PC-9 (cell line): Measurements from ENCODE around the gene PACRG. TPM values are rescaled to one million over a fixed set of nuclear protein-coding genes. Genes with fewer than 3 reads are reported as not detected.
A peak's percentile ranks its signal among the peaks of the same experiment; 100 is the strongest.

ENCODE experiments used
- BruUV-seq: library from RNA; stranded (reverse); fragments of 400-500 nt; replicated peaks from 2 replicates; lab custom pipeline; 2021; lab: Mats Ljungman, UMichigan
- CTCF ChIA-PET: fragments of 300-600 bp; sonication (Branson Sonifier 250); formaldehyde crosslinking; loops from one replicate; lab custom pipeline; 2022; ENCODE audit warnings: antibody characterized with exemption; lab: Charles Lee
- POLR2A ChIA-PET: fragments of 300-600 bp; sonication (Branson Sonifier 250); formaldehyde crosslinking; loops from one replicate; lab custom pipeline; 2022; ENCODE audit warnings: antibody characterized with exemption; ENCODE audit not compliant: unreplicated experiment; lab: Charles Lee
- DNase-seq, 2 experiments: peaks; one replicate each; pipeline versions ENCODE4 v3.0.0 to v3.0.0-alpha.2; 2015 to 2022; ENCODE audit warnings: mixed read lengths in 1 of 2
- H2AFZ ChIP-seq: fragments of 200-600 bp; sonication (generic); 2 replicates; pipeline ENCODE4 v1.8.1; 2017; ENCODE audit warnings: antibody characterized with exemption
- H3F3A ChIP-seq: fragments of 200-600 bp; sonication (generic); 2 replicates; pipeline ENCODE4 v1.8.1; 2017; ENCODE audit warnings: antibody characterized with exemption, mild to moderate bottlenecking, low read depth; ENCODE audit not compliant: insufficient read depth
- H3K27ac ChIP-seq: fragments of 200-600 bp; sonication (generic); 2 replicates; pipeline ENCODE4 v1.6.1; 2016; ENCODE audit warnings: mixed run types
- H3K27me3 ChIP-seq: fragments of 200-600 bp; sonication (generic); 2 replicates; pipeline ENCODE4 v1.6.1; 2016; ENCODE audit warnings: low read depth, mixed run types; ENCODE audit not compliant: insufficient read depth
- H3K36me3 ChIP-seq: fragments of 200-600 bp; sonication (generic); 2 replicates; pipeline ENCODE4 v1.6.1; 2016; ENCODE audit warnings: low read depth, mixed run types
- H3K4me1 ChIP-seq: fragments of 200-600 bp; sonication (generic); replicated peaks from 2 replicates; pipeline ENCODE4 v1.6.1; 2016; ENCODE audit warnings: mixed run types; ENCODE audit not compliant: insufficient read depth
- H3K4me2 ChIP-seq: fragments of 200-600 bp; sonication (generic); 2 replicates; pipeline ENCODE4 v1.6.1; 2017; ENCODE audit warnings: mixed run types
- H3K4me3 ChIP-seq: fragments of 200-600 bp; sonication (generic); 2 replicates; pipeline ENCODE4 v1.6.1; 2016; ENCODE audit warnings: mixed run types
- H3K79me2 ChIP-seq: fragments of 200-600 bp; sonication (generic); 2 replicates; pipeline ENCODE4 v1.6.1; 2017; ENCODE audit warnings: low read depth, mixed run types
- H3K9me2 ChIP-seq: fragments of 200-600 bp; sonication (generic); 2 replicates; pipeline ENCODE4 v1.8.1; 2017; ENCODE audit warnings: mild to moderate bottlenecking; ENCODE audit not compliant: insufficient read depth
- H3K9me3 ChIP-seq: fragments of 200-600 bp; sonication (generic); 2 replicates; pipeline ENCODE4 v1.8.1; 2016; ENCODE audit warnings: low read depth; ENCODE audit not compliant: insufficient read depth
- H4K20me1 ChIP-seq: fragments of 200-600 bp; sonication (generic); 2 replicates; pipeline ENCODE4 v1.8.1; 2017; ENCODE audit not compliant: insufficient read depth
- EZH2 ChIP-seq: fragments of 200-600 bp; sonication (generic); IDR thresholded peaks from 2 replicates; pipeline ENCODE4 v1.8.0; 2017; ENCODE audit warnings: antibody characterized with exemption, low read depth
- intact Hi-C: fragments of 100-400 bp; cut with micrococcal nuclease; formaldehyde crosslinking; loops from one replicate; pipeline ENCODE4 v1.10.0; 2022; ENCODE audit not compliant: unreplicated experiment
- total RNA-seq: library from RNA; stranded (reverse); gene quantifications from 2 replicates; pipeline ENCODE4 v1.2.3, GENCODE V29; 2021
- TF ChIP-seq, protein P1 (sequence below): fragments of 200-600 bp; sonication (generic); conservative IDR thresholded peaks from 2 replicates; pipeline ENCODE4 v1.6.1; 2017; ENCODE audit warnings: mixed run types, antibody characterized with exemption, mild to moderate bottlenecking, moderate library complexity

The PACRG gene
- total RNA-seq, 1 experiment from 2014 or later = not detected

- ChIA-PET CTCF (no interaction called here), POLR2A (no interaction called here)
- intact Hi-C loops = no loop called here
- no peak overlapping the region for H3K27ac ChIP-seq
- no peak overlapping the region for H2AFZ ChIP-seq
- no peak overlapping the region for H3K4me3 ChIP-seq
- H3K79me2 ChIP-seq = no peaks in the 10 kb centered on the region
- no TSS peak for BruUV-seq
- H4K20me1 ChIP-seq = no peaks in the 10 kb centered on the region
- H3F3A ChIP-seq = no peaks in the 10 kb centered on the region
- no peak overlapping the region for H3K4me2 ChIP-seq
- no peaks in the 10 kb centered on the region for H3K36me3 ChIP-seq
- no peaks in the 10 kb centered on the region for H3K9me2 ChIP-seq
- H3K27me3 ChIP-seq = peaks cover 27% of the 10 kb centered on the region; the same call in 1 of the 2 replicates
- no peaks in the 10 kb centered on the region for H3K9me3 ChIP-seq
- TF ChIP-seq EZH2 = no peak
- TF ChIP-seq, protein P1, sequence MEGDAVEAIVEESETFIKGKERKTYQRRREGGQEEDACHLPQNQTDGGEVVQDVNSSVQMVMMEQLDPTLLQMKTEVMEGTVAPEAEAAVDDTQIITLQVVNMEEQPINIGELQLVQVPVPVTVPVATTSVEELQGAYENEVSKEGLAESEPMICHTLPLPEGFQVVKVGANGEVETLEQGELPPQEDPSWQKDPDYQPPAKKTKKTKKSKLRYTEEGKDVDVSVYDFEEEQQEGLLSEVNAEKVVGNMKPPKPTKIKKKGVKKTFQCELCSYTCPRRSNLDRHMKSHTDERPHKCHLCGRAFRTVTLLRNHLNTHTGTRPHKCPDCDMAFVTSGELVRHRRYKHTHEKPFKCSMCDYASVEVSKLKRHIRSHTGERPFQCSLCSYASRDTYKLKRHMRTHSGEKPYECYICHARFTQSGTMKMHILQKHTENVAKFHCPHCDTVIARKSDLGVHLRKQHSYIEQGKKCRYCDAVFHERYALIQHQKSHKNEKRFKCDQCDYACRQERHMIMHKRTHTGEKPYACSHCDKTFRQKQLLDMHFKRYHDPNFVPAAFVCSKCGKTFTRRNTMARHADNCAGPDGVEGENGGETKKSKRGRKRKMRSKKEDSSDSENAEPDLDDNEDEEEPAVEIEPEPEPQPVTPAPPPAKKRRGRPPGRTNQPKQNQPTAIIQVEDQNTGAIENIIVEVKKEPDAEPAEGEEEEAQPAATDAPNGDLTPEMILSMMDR = peak; percentile 66
- peak in 1 of 2 experiments; percentile 37 for DNase-seq
- no peaks in the 10 kb centered on the region for H3K4me1 ChIP-seq
Observed at GRCh38 chr6:162907876-162908481, 180.2 kb downstream of the PACRG start.

- Histone ChIP-seq H3F3A (no peaks in the 10 kb centered on the region), H3K4me3 (no peak overlapping the region), H3K79me2 (no peaks in the 10 kb centered on the region), H2AFZ (no peak overlapping the region), H3K4me1 (no peaks in the 10 kb centered on the region), H3K27me3 (no peaks in the 10 kb centered on the region), H3K36me3 (no peaks in the 10 kb centered on the region), H3K4me2 (no peak overlapping the region), H4K20me1 (no peaks in the 10 kb centered on the region), H3K9me3 (no peaks in the 10 kb centered on the region), H3K27ac (no peak overlapping the region), H3K9me2 (no peaks in the 10 kb centered on the region)
- DNase-seq = no peak
- intact Hi-C loops = no loop called here
- no TSS peak for BruUV-seq
- TF ChIP-seq EZH2 = no peak
- TF ChIP-seq, protein P1 = no peak
- ChIA-PET CTCF (no interaction called here), POLR2A (no interaction called here)
Observed at GRCh38 chr6:162913206-162913605, 185.4 kb downstream of the PACRG start.

DNA sequence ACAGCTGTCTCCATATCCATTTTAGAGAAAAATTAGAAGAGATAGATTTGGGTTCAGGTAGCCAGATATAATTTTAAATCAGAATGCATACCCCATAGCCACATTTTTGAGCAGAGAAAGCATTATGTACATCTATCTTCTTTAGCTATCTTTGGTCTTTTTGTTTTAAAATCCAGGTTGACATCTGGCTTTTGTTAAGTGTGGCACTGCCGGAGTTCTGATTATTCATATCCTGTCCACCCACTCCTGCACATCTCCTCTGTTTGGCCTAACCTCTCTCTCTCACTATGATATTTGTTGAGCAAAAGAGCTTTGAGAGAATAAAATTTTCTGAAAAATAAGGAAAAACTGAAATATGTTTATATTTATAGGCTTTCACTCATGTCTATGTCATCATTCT lies 189.7 kb downstream of the PACRG start:
- ChIA-PET CTCF (no interaction called here), POLR2A (no interaction called here)
- Histone ChIP-seq H3K4me2 (no peak overlapping the region), H3K9me3 (no peaks in the 10 kb centered on the region), H3K36me3 (no peaks in the 10 kb centered on the region), H3K27me3 (no peaks in the 10 kb centered on the region), H3K9me2 (no peaks in the 10 kb centered on the region), H4K20me1 (no peaks in the 10 kb centered on the region), H3K4me1 (no peaks in the 10 kb centered on the region), H3K27ac (no peak overlapping the region), H2AFZ (no peak overlapping the region), H3K79me2 (no peaks in the 10 kb centered on the region), H3K4me3 (no peak overlapping the region), H3F3A (no peaks in the 10 kb centered on the region)
- no TSS peak for BruUV-seq
- TF ChIP-seq EZH2 = no peak
- TF ChIP-seq, protein P1 = no peak
- no peak for DNase-seq
- intact Hi-C loops = no loop called here
